Hematopoietic multipotent progenitor cell (in vitro differentiated cells): Measurements from ENCODE around the gene PLCB3. TPM values are rescaled to one million over a fixed set of nuclear protein-coding genes. Genes with fewer than 3 reads are reported as not detected.
A peak's percentile ranks its signal among the peaks of the same experiment; 100 is the strongest.

Experiments
- DNase-seq, 3 donors: peaks; one replicate each; pipeline ENCODE4 v3.0.0-alpha.2; 2011 to 2015; ENCODE audit warnings: low read depth in 2 of 3, low spot score in 2 of 3
- total RNA-seq: library from RNA; depleted of rRNA; stranded (reverse); fragments of >200 nt; gene quantifications from one replicate; pipeline ENCODE4 v1.2.3, GENCODE V29; 2012

Gene PLCB3
- total RNA-seq: 25.9 TPM

- DNase-seq: peak in 2 of 3 donors; percentile 43 to 62
These were observed at the start of gene PLCB3 for GRCh38 chr11:64251016-64251752. Gene PLCB3 (plus strand): TSS chr11:64251530. CDS start chr11:64251650, 120 bp downstream.

- no peak for DNase-seq
These were observed 49.8 kb upstream of the PLCB3 start for GRCh38 chr11:64201543-64201942.

GRCh38 chr11:64202992-64203391 lies 48.3 kb upstream of the PLCB3 start:
- DNase-seq: no peak

DNA sequence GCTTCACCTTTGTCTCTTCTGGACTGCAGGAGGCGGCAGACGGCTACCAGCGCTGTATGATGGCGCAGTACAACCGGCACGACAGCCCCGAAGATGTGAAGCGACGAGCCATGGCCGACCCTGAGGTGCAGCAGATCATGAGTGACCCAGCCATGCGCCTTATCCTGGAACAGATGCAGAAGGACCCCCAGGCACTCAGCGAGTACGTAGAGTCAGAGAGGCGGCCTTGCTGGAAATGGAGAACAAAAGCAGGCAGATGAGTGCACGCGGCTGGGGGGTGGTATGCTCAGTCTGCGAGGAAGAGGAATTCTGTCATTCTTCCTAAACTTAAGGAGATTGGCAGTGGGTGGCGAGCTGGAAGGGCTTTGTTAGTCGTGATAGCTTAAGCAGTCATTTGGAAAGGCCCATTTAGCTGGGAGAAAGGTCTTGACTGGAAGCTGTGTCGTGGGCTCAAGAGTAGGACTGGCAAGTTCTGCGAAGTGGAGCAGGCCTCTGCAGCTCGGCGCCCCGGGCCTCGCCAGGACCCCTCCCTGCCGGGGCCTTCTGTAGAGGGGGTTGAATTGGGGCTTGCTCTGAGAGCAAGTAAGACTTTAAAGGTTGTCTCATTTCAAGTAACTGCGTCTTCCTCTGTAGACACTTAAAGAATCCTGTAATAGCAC lies 47.8 kb upstream of the PLCB3 start:
- DNase-seq: no peak

- no peak for DNase-seq
These were observed 47.3 kb upstream of the PLCB3 start for GRCh38 chr11:64204080-64204440.

DNA sequence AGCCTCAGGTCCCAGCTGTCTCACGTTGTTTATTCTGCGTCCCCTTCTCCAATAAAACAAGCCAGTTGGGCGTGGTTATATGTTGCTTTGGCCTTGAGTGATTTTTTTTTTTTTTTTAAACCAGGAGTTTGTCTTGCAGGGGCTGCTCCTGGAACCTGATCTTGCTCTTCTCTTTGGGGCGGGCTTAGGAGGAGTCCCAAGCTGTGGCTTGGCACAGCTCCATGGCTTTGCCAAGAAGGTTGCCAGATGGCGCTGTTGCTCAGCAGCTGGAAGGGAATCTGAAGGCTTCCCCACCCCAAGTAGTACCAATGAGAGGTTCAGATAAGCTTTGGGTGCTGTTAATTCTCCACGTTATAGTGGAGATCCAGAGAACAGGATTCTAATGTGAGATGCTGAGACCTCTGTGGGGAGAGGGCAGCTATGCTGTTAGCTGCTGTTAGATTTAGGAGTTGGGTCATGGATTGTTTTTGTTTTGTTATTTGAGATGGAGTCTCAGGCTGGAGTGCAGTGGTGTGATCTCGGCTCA lies 46.8 kb upstream of the PLCB3 start:
- peak; percentile 72 to 96 (median 93) for DNase-seq

DNA sequence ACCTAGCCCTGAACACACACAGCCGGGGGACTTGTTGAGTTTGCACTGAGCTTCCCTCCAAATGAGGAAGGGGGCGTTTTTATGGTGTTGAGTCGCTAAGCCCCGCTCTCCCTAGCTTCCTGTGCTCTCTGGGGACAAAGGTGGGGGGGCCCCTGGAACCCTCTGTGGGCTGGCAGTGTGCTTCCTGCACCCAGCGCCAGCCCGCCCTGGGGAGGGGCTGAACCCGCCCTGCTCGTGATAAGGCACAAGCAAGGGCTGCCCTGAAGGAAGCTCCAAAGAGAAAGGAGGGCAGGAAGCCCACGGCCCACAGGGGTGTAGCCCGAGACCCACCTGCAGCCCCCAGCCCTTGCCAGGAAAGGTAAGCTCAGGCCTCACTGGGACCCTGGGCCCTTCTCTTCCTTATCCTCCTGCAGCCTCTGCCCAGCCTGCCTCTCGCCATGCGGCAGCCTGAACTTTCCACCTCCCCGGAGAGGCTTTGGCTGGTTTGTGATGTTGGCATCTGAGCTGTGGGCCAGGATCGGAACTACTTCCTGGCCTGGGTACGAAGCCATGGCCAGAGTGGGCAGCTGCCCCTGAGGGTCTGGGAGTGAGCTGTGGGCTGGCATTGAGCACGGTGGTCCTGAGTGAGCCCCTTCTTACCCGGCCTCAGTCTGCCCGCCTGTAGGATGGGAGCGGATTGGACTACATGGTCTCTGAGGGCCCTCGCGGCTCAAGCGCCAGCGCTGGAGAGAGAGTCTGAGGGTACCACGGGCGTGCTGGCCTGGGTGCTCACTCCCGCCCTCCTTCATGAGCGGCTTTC lies 44.7 kb upstream of the PLCB3 start, which contains the start of gene FERMT3:
Gene FERMT3 (plus strand): TSS at position 265 of the 799 bp plus-strand sequence. CDS start 644 bp downstream, outside the sequence.
- DNase-seq: peak in 2 of 3 donors; percentile 85 to 93

DNA sequence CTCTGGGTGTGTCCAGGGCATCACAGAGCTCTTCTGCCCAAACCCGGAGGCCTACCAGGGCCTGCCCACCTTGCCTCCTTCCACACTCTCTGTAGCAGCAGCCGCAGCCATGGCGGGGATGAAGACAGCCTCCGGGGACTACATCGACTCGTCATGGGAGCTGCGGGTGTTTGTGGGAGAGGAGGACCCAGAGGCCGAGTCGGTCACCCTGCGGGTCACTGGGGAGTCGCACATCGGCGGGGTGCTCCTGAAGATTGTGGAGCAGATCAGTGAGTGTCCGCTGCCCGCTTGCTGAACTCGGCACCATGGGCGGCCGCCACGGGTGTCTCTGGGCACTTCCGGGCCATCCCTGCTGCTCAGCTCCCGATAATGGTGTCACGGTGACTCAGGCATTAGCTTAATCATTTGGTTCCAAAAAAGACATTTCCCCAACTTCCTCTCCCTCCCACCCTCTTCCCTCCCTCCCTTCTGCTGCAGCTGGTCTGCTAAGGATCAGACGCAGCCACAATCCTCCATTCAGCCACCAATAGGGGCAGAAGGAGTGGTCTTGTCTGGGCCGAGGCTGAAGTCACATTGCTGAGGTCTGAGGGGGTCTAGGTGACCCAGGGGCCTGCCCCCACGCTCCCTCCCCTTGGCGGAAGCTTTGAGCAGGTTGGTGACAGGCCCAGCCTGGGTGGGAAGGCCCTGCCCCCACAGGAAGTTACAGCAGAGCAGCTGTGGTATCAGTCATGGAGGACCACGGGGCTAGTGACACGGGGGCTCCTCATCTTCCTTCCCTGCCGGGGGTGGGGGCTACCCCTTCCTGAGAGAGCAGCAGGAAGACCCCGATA lies 43.9 kb upstream of the PLCB3 start:
- peak in 2 of 3 donors; percentile 93 to 94 for DNase-seq

DNA sequence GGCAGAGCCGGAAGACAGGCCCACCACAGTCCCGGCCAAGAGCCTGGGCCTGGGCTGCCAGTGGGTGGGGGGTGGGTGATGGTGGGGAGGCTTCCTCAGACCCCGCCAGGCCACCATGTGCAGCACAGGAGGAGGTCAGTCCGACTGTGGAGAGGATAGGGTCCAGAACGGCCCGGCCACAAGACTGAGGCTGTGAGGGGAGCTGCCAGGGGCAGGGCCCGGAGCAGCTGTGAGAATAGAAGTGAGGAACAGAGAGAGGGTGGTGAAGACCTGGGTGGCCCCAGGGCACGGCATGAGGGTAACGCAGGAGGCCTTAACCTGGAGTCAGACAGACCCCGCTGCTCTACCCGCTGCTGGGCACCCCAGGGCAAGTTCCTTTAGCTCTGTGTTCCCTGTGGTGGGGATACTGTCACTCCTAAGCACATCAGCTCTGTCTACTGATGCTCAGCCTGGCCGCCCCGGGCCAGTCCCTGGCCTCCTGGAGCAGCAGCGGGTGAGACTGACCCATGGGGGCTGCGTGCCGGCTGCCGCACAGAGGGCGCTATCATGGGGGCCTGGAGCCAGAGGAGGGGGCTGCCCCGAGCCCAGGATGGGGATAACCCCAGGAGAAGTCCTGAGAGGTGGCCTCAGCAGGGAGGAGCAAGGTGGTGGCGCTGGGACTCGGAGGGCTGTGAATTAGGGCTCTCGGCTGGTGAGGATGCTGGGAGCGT lies 43.1 kb upstream of the PLCB3 start:
- DNase-seq: no peak

DNA sequence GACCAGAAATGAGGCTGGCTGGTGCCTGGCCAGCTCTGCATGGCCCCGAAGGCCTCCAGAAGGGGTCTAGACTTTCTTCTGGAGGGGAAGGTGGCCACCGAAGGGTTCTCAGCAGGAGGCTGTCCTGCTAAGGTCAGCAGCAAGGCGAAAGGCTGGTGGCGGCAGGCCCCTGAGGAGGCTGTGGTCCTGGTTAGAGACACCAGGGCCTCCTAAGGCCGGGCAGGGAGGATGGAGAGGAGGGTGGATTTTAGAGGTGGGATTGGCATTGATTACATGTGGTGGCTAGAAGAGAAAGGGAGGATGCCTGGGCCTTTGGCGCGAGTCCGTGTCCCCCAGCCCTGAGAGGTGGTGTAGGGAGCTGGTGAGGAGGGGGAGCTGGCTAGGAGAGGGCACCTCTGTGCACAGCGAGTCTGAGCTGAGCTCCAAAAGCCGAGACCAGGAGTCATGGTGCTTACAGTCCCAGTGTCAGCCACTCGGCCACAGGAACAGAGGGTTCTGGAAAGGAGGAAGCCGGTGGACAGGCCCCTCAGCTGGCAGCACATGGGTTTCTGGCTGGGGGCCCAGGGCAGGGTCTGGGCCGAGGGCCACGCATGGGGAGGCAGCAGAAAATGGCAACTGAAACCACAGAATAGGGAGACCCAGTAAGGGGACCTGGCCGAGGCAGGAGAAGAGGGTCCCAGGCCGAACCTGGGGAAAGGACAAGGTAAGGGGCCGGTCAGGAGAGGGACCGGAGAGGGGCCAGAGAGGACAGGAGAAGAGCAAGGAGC lies 42.4 kb upstream of the PLCB3 start:
- DNase-seq: no peak

GRCh38 chr11:64209563-64209843 lies 41.8 kb upstream of the PLCB3 start:
- no peak for DNase-seq

DNA sequence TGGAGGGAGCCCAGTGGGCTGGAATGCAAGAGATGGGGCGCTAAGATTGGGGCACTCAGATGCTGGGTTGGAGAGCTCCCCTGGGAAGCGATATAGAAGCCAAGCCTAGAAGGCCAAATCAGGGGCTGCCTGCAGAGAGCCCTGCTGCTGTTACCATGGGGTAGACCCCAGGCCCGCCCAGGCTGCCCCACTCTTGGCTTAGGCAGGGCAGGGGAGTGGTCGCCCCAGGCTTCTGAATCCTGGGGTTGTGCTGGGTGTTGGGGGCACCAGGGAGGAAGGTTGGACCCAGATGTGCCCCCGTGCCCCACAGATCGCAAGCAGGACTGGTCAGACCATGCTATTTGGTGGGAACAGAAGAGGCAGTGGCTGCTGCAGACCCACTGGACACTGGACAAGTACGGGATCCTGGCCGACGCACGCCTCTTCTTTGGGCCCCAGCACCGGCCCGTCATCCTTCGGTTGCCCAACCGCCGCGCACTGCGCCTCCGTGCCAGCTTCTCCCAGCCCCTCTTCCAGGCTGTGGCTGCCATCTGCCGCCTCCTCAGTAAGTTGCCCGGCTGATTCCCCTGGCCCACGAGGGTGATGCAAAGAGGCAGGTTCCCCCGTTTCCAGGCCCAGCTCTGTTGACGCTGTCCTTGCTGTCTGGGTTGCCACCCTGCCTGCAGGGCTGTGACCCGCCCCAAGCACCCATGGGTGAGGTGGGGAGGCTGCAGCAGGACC lies 40.9 kb upstream of the PLCB3 start:
- DNase-seq: no peak

- no peak for DNase-seq
These were observed 40.0 kb upstream of the PLCB3 start for GRCh38 chr11:64211181-64211872.

GRCh38 chr11:64216879-64217278 lies 34.5 kb upstream of the PLCB3 start:
- DNase-seq: peak in 1 of 3 donors; percentile 53

DNA sequence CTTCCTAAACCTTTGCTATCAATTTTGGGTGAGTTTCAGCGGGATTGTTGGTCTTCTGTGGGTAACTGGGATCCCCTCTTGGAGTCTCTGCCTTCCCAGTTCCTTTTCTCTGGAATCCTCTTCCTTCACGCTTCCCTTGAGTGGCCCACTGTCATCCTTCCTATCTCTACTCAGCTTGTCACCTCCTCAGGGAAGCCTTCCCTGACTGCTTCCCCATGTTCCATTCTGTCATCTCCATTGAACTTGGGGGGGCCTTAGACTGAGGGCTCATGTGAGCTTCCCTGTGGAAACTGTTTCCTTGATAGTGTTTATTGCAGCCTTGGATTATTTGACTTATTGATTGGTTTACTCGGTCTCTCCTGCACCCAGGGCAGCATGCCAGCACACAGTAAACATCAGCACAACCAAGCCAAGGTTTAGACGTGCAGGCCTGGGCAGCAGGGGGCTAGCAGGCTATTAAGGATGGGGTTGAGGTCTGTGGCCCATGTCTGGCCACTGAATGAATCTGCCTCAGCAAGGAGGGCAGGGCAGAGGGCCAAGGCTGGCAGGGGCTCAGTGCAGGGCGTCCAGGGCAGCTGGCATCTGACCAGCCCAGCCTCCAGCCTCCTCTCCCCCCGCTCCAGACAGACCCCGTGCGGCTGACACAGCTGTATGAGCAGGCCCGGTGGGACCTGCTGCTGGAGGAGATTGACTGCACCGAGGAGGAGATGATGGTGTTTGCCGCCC lies 32.5 kb upstream of the PLCB3 start:
- no peak for DNase-seq

DNA sequence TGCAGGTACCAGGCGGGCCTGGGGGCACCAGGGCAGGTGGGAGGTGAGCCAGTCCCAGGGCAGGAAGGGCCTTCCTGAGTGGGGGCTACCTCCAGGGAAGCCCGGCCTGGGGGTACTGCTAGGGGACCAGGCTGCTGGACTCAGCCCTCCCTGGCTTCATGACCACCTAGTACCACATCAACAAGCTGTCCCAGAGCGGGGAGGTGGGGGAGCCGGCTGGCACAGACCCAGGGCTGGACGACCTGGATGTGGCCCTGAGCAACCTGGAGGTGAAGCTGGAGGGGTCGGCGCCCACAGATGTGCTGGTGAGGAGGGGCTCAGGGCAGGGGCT lies 32.0 kb upstream of the PLCB3 start:
- no peak for DNase-seq

DNA sequence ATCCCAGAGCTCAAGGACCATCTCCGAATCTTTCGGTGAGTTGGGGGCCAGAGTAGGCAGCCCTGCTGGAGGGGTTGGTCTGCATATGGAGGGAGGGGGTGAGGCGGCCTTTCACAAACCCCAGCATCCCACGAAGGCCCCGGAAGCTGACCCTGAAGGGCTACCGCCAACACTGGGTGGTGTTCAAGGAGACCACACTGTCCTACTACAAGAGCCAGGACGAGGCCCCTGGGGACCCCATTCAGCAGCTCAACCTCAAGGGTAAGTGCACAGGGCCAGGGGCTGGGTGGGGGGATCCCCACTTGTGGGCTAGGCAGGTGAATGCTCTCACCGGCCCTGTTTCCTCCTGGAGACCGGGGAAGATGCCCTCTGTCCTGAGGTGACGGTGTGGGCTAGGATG lies 31.6 kb upstream of the PLCB3 start:
- no peak for DNase-seq
